Trophoblast cell (in vitro differentiated cells and primary cell): Measurements from ENCODE around the gene PGS1.

Source experiments
- DNase-seq, 2 donors: peaks; one replicate each; pipeline ENCODE4 v3.0.0-alpha.2; 2016
- H2AFZ ChIP-seq: 2 replicates; pipeline ENCODE4 v1.6.1; 2013; ENCODE audit warnings: low read length, moderate library complexity, mild to moderate bottlenecking; ENCODE audit not compliant: insufficient read depth, poor library complexity
- H2AK5ac ChIP-seq: 2 replicates; pipeline ENCODE4 v1.6.1; 2013; ENCODE audit warnings: mild to moderate bottlenecking, low read length
- H2BK120ac ChIP-seq: 2 replicates; pipeline ENCODE4 v1.6.1; 2013; ENCODE audit warnings: low read length, mild to moderate bottlenecking, moderate library complexity; ENCODE audit not compliant: insufficient read depth, poor library complexity
- H2BK12ac ChIP-seq: 2 replicates; pipeline ENCODE4 v1.6.1; 2013; ENCODE audit warnings: mild to moderate bottlenecking, low read length, moderate library complexity
- H2BK5ac ChIP-seq: 2 replicates; pipeline ENCODE4 v1.6.1; 2013; ENCODE audit warnings: low read length, low read depth, moderate library complexity, mild to moderate bottlenecking; ENCODE audit not compliant: poor library complexity
- H3K14ac ChIP-seq: 2 replicates; pipeline ENCODE4 v1.6.1; 2013; ENCODE audit warnings: mild to moderate bottlenecking, low read length
- H3K18ac ChIP-seq: 2 replicates; pipeline ENCODE4 v1.6.1; 2013; ENCODE audit warnings: mild to moderate bottlenecking, low read length
- H3K23ac ChIP-seq: 2 replicates; pipeline ENCODE4 v1.6.1; 2013; ENCODE audit warnings: low read length
- H3K27ac ChIP-seq: 2 replicates; pipeline ENCODE4 v1.5.1; 2013; ENCODE audit warnings: low read depth, mild to moderate bottlenecking, inconsistent platforms, low read length, moderate library complexity
- H3K27me3 ChIP-seq: 2 replicates; pipeline ENCODE4 v1.6.1; 2013; ENCODE audit warnings: inconsistent platforms, mild to moderate bottlenecking, low read length, moderate library complexity; ENCODE audit not compliant: insufficient read depth
- H3K36me3 ChIP-seq, 2 experiments: 1 replicate in 1 of 2; 2 replicates in 1 of 2; pipeline ENCODE4 v1.6.1; 2013; ENCODE audit warnings: low read length in 2 of 2, mild to moderate bottlenecking in 2 of 2, moderate library complexity in 1 of 2; ENCODE audit not compliant: insufficient read depth in 2 of 2, control insufficient read depth in 1 of 2
- H3K4ac ChIP-seq: 2 replicates; pipeline ENCODE4 v1.6.1; 2013; ENCODE audit warnings: low read depth, mild to moderate bottlenecking, low read length, moderate library complexity
- H3K4me1 ChIP-seq, 2 experiments: 1 replicate in 1 of 2; 2 replicates in 1 of 2; pipeline ENCODE4 v1.6.1; 2013; ENCODE audit warnings: low read length in 2 of 2, mild to moderate bottlenecking in 2 of 2, moderate library complexity in 1 of 2; ENCODE audit not compliant: insufficient read depth in 2 of 2, control insufficient read depth in 1 of 2
- H3K4me2 ChIP-seq: 2 replicates; pipeline ENCODE4 v1.6.1; 2013; ENCODE audit warnings: inconsistent platforms, mild to moderate bottlenecking, low read length, moderate library complexity
- H3K4me3 ChIP-seq: 2 replicates; pipeline ENCODE4 v1.5.1; 2013; ENCODE audit warnings: mild to moderate bottlenecking, low read depth, low read length, inconsistent platforms
- H3K79me1 ChIP-seq: one replicate; pipeline ENCODE4 v1.6.1; 2013; ENCODE audit warnings: low read length
- H3K79me2 ChIP-seq: 2 replicates; pipeline ENCODE4 v1.6.1; 2013; ENCODE audit warnings: low read length, mild to moderate bottlenecking; ENCODE audit not compliant: control insufficient read depth, insufficient read depth, poor library complexity
- H3K9ac ChIP-seq: 2 replicates; pipeline ENCODE4 v1.6.1; 2013; ENCODE audit warnings: mild to moderate bottlenecking, low read length
- H3K9me3 ChIP-seq: 2 replicates; pipeline ENCODE4 v1.6.1; 2013; ENCODE audit warnings: low read depth, mild to moderate bottlenecking, control low read depth, inconsistent platforms, low read length; ENCODE audit not compliant: insufficient read depth
- H4K12ac ChIP-seq: 2 replicates; pipeline ENCODE4 v1.6.1; 2013; ENCODE audit warnings: low read depth, mild to moderate bottlenecking, low read length, moderate library complexity
- H4K8ac ChIP-seq: 2 replicates; pipeline ENCODE4 v1.6.1; 2013; ENCODE audit warnings: low read depth, mild to moderate bottlenecking, low read length, moderate library complexity
- H4K91ac ChIP-seq: one replicate; pipeline ENCODE4 v1.6.1; 2013; ENCODE audit warnings: low read depth, mild to moderate bottlenecking, low read length, moderate library complexity
- WGBS: extraction: QIAGEN DNeasy Blood & Tissue Kit; methylation state at CpG from one replicate; pipeline ENCODE4 v1.1.7; 2013; ENCODE audit warnings: missing lambda C conversion rate; ENCODE audit not compliant: insufficient read length, insufficient coverage; ENCODE audit errors: extremely low coverage; 5-methylcytosine and 5-hydroxymethylcytosine counted together

Gene PGS1

GRCh38 chr17:78448356-78448993, 70.0 kb downstream of the PGS1 start:
- Histone ChIP-seq H4K12ac (no peak overlapping the region), H3K4ac (no peak overlapping the region), H3K27ac (no peak overlapping the region), H3K79me2 (no peaks in the 10 kb centered on the region), H2BK5ac (no peak overlapping the region), H2BK120ac (no peak overlapping the region), H2AFZ (no peak overlapping the region), H3K9ac (no peak overlapping the region), H3K4me3 (no peak overlapping the region), H4K8ac (no peak overlapping the region), H3K9me3 (no peaks in the 10 kb centered on the region), H2BK12ac (no peak overlapping the region), H3K23ac (no peak overlapping the region), H3K4me1 (no peaks in the 10 kb centered on the region), H3K4me2 (no peak overlapping the region), H3K79me1 (no peaks in the 10 kb centered on the region), H2AK5ac (no peak overlapping the region), H3K36me3 (no peaks in the 10 kb centered on the region), H3K14ac (no peak overlapping the region), H4K91ac (no peak overlapping the region), H3K27me3 (no peaks in the 10 kb centered on the region), H3K18ac (no peak overlapping the region)
- no CpG with 5 or more reads among the region's 5 CpGs for WGBS
- no peak for DNase-seq

- H3K4ac ChIP-seq = no peak overlapping the region
- no peak for DNase-seq
- WGBS = no CpG with 5 or more reads among the region's 14 CpGs
- no peak overlapping the region for H3K18ac ChIP-seq
- H3K23ac ChIP-seq = no peak overlapping the region
- no peak overlapping the region for H4K12ac ChIP-seq
- H3K27ac ChIP-seq = no peak overlapping the region
- no peaks in the 10 kb centered on the region for H3K9me3 ChIP-seq
- no peaks in the 10 kb centered on the region for H3K79me2 ChIP-seq
- H4K91ac ChIP-seq = no peak overlapping the region
- H2AK5ac ChIP-seq = no peak overlapping the region
- no peak overlapping the region for H2BK5ac ChIP-seq
- no peak overlapping the region for H2BK12ac ChIP-seq
- no peak overlapping the region for H3K4me2 ChIP-seq
- H3K9ac ChIP-seq = no peak overlapping the region
- no peak overlapping the region for H2BK120ac ChIP-seq
- H3K4me1 ChIP-seq = no peaks in the 10 kb centered on the region
- no peak overlapping the region for H2AFZ ChIP-seq
- H3K14ac ChIP-seq = no peak overlapping the region
- no peak overlapping the region for H4K8ac ChIP-seq
- no peak overlapping the region for H3K4me3 ChIP-seq
- H3K79me1 ChIP-seq = no peaks in the 10 kb centered on the region
- H3K36me3 ChIP-seq = no peaks in the 10 kb centered on the region
- no peaks in the 10 kb centered on the region for H3K27me3 ChIP-seq
Observed at GRCh38 chr17:78449983-78450595, 71.6 kb downstream of the PGS1 start.

- no peaks in the 10 kb centered on the region for H3K9me3 ChIP-seq
- WGBS = no CpG with 5 or more reads among the region's 20 CpGs
- H3K23ac ChIP-seq = no peak overlapping the region
Observed at GRCh38 chr17:78450696-78451345, 72.4 kb downstream of the PGS1 start.

GRCh38 chr17:78451753-78452152, 73.3 kb downstream of the PGS1 start:
- Histone ChIP-seq H3K27me3 (no peaks in the 10 kb centered on the region), H3K4ac (no peak overlapping the region), H3K18ac (no peak overlapping the region), H3K4me2 (no peak overlapping the region), H4K8ac (no peak overlapping the region), H4K91ac (no peak overlapping the region), H2AFZ (no peak overlapping the region), H3K9ac (no peak overlapping the region), H2AK5ac (no peak overlapping the region), H3K79me1 (no peaks in the 10 kb centered on the region), H2BK120ac (no peak overlapping the region), H2BK5ac (no peak overlapping the region), H3K4me1 (no peaks in the 10 kb centered on the region), H3K4me3 (no peak overlapping the region), H3K79me2 (no peaks in the 10 kb centered on the region), H4K12ac (no peak overlapping the region), H3K27ac (no peak overlapping the region), H3K9me3 (no peaks in the 10 kb centered on the region), H2BK12ac (no peak overlapping the region), H3K14ac (no peak overlapping the region), H3K23ac (no peak overlapping the region), H3K36me3 (no peaks in the 10 kb centered on the region)
- WGBS = no CpG with 5 or more reads among the region's 7 CpGs
- DNase-seq = no peak

More at GRCh38 chr17:78450696-78451345, 72.4 kb downstream of the PGS1 start:
- H3K4ac ChIP-seq = no peak overlapping the region
- no peak for DNase-seq
- H4K12ac ChIP-seq = no peak overlapping the region
- no peak overlapping the region for H3K14ac ChIP-seq
- H3K4me2 ChIP-seq = no peak overlapping the region
- no peak overlapping the region for H2BK120ac ChIP-seq
- H2AFZ ChIP-seq = no peak overlapping the region
- H2AK5ac ChIP-seq = no peak overlapping the region
- no peaks in the 10 kb centered on the region for H3K36me3 ChIP-seq
- H3K4me3 ChIP-seq = no peak overlapping the region
- H3K18ac ChIP-seq = no peak overlapping the region
- no peak overlapping the region for H2BK5ac ChIP-seq
- H4K91ac ChIP-seq = no peak overlapping the region
- H3K4me1 ChIP-seq = no peaks in the 10 kb centered on the region
- H3K27me3 ChIP-seq = no peaks in the 10 kb centered on the region
- H3K79me2 ChIP-seq = no peaks in the 10 kb centered on the region
- H3K27ac ChIP-seq = no peak overlapping the region
- H3K9ac ChIP-seq = no peak overlapping the region
- no peaks in the 10 kb centered on the region for H3K79me1 ChIP-seq
- no peak overlapping the region for H4K8ac ChIP-seq
- no peak overlapping the region for H2BK12ac ChIP-seq
